Ectodermal cell (in vitro differentiated cells): ENCODE measurements around the gene LRRC14B.

Experiments used
- H3K27ac ChIP-seq: 2 replicates; pipeline ENCODE4 v1.7.0; 2013; ENCODE audit warnings: mild to moderate bottlenecking, low read depth, low read length; ENCODE audit not compliant: insufficient read depth, poor library complexity, severe bottlenecking
- H3K27me3 ChIP-seq: 2 replicates; pipeline ENCODE4 v1.7.0; 2013; ENCODE audit warnings: mild to moderate bottlenecking, low read length; ENCODE audit not compliant: insufficient read depth, control insufficient read depth, poor library complexity, severe bottlenecking
- H3K36me3 ChIP-seq: one replicate; pipeline ENCODE4 v1.7.0; 2013; ENCODE audit warnings: low read length; ENCODE audit not compliant: control insufficient read depth, insufficient read depth
- H3K4me1 ChIP-seq: one replicate; pipeline ENCODE4 v1.7.0; 2013; ENCODE audit warnings: low read length; ENCODE audit not compliant: control insufficient read depth, insufficient read depth
- H3K4me3 ChIP-seq: 2 replicates; pipeline ENCODE4 v1.7.0; 2013; ENCODE audit warnings: low read depth, low read length, control low read depth; ENCODE audit not compliant: insufficient read depth
- H3K9me3 ChIP-seq: 2 replicates; pipeline ENCODE4 v1.7.0; 2013; ENCODE audit warnings: mild to moderate bottlenecking, low read length, moderate library complexity; ENCODE audit not compliant: control insufficient read depth
- WGBS, 2 experiments: methylation state at CpG; one replicate each; pipeline ENCODE4 v1.1.7; 2013; ENCODE audit warnings: missing lambda C conversion rate in 2 of 2; 5-methylcytosine and 5-hydroxymethylcytosine counted together

LRRC14B gene

GRCh38 chr5:197892-198489, 6.7 kb downstream of the LRRC14B start:
- 91% methylated on average over 9 to 12 of the region's 12 CpGs for WGBS, 2 experiments
- Histone ChIP-seq H3K4me3 (no peak overlapping the region), H3K4me1 (peaks cover 8% of the 10 kb centered on the region), H3K27ac (no peak overlapping the region), H3K27me3 (no peaks in the 10 kb centered on the region), H3K9me3 (no peaks in the 10 kb centered on the region), H3K36me3 (no peaks in the 10 kb centered on the region)

DNA sequence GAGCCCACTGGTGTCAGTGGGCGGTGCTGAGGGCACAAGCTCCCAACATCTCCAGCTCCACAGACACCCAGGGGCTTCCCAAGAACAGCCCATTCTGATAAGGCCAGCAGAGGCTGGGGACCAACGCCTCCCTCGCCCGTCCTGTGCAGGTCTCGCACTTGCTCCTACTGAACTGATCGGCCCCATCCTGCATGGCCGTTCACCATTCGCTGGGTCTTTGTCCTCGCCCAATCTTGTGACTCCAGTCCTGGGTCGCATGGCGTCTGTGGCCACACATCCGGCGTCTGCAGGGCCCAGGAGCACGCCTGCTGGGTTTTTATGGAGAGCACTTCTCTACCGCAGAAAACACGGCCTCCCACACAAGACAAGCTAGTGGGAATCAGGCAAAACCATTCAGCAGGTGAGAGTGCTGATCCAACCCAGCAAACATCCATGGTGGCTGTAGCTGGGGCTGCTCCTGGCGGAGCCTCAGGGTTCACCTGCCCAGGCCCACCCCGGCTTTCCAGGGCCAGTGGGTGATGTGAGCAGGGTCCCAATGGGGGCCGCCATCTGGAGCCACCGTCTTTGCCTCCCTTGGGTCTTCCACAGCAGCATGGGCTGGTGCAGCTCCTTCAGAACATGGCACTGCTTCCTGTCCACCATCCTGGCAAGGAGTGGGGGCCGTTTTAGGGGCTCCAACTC, 7.4 kb downstream of the LRRC14B start:
- Histone ChIP-seq H3K4me3 (no peak overlapping the region), H3K36me3 (no peaks in the 10 kb centered on the region), H3K27ac (no peak overlapping the region), H3K4me1 (peaks cover 8% of the 10 kb centered on the region), H3K9me3 (no peaks in the 10 kb centered on the region), H3K27me3 (no peaks in the 10 kb centered on the region)
- WGBS, 2 experiments = 95 to 97% methylated on average over 21 of the region's 21 CpGs

GRCh38 chr5:199197-199949, 8.1 kb downstream of the LRRC14B start:
- Histone ChIP-seq H3K4me3 (no peak overlapping the region), H3K36me3 (peaks cover 6% of the 10 kb centered on the region), H3K4me1 (peaks cover 8% of the 10 kb centered on the region), H3K9me3 (no peaks in the 10 kb centered on the region), H3K27ac (no peak overlapping the region), H3K27me3 (no peaks in the 10 kb centered on the region)
- WGBS, 2 experiments = 92 to 94% methylated on average over 16 of the region's 16 CpGs

GRCh38 chr5:199950-200645, 8.8 kb downstream of the LRRC14B start:
- Histone ChIP-seq H3K4me3 (no peak overlapping the region), H3K27ac (no peak overlapping the region), H3K4me1 (peaks cover 8% of the 10 kb centered on the region), H3K27me3 (no peaks in the 10 kb centered on the region), H3K9me3 (no peaks in the 10 kb centered on the region), H3K36me3 (peaks cover 13% of the 10 kb centered on the region)
- WGBS, 2 experiments = 70 to 73% methylated on average over 23 of the region's 23 CpGs

- no peak overlapping the region for H3K27ac ChIP-seq
- H3K4me1 ChIP-seq = peaks cover 8% of the 10 kb centered on the region
- no peaks in the 10 kb centered on the region for H3K9me3 ChIP-seq
- no peak overlapping the region for H3K4me3 ChIP-seq
- H3K27me3 ChIP-seq = no peaks in the 10 kb centered on the region
- peaks cover 15% of the 10 kb centered on the region for H3K36me3 ChIP-seq
- WGBS, 2 experiments = 57% methylated on average over 4 of the region's 4 CpGs
Observed at GRCh38 chr5:200985-201384, 9.7 kb downstream of the LRRC14B start.

GRCh38 chr5:201672-202071, 10.4 kb downstream of the LRRC14B start:
- no peaks in the 10 kb centered on the region for H3K9me3 ChIP-seq
- whole genome bisulfite sequencing, 2 experiments = 84 to 88% methylated on average over 8 of the region's 8 CpGs
- no peak overlapping the region for H3K27ac ChIP-seq
- H3K4me1 ChIP-seq = peaks cover 8% of the 10 kb centered on the region
- H3K36me3 ChIP-seq = peaks cover 15% of the 10 kb centered on the region
- H3K27me3 ChIP-seq = no peaks in the 10 kb centered on the region
- no peak overlapping the region for H3K4me3 ChIP-seq

GRCh38 chr5:203246-203930, 12.1 kb downstream of the LRRC14B start:
- Histone ChIP-seq H3K36me3 (peaks cover 15% of the 10 kb centered on the region), H3K27me3 (no peaks in the 10 kb centered on the region), H3K27ac (no peak overlapping the region), H3K4me1 (peaks cover 8% of the 10 kb centered on the region), H3K4me3 (no peak overlapping the region), H3K9me3 (no peaks in the 10 kb centered on the region)
- 95% methylated on average over 26 of the region's 26 CpGs for WGBS, 2 experiments

GRCh38 chr5:204001-204400, 12.7 kb downstream of the LRRC14B start:
- Histone ChIP-seq H3K27me3 (no peaks in the 10 kb centered on the region), H3K36me3 (peaks cover 15% of the 10 kb centered on the region)
- WGBS, 2 experiments = 79 to 83% methylated on average over 6 of the region's 6 CpGs

GRCh38 chr5:204462-204861, 13.2 kb downstream of the LRRC14B start:
- Histone ChIP-seq H3K9me3 (no peaks in the 10 kb centered on the region), H3K4me3 (no peak overlapping the region), H3K27me3 (no peaks in the 10 kb centered on the region), H3K4me1 (peaks cover 8% of the 10 kb centered on the region), H3K36me3 (peaks cover 15% of the 10 kb centered on the region), H3K27ac (no peak overlapping the region)

More at GRCh38 chr5:204001-204400, 12.7 kb downstream of the LRRC14B start:
- no peak overlapping the region for H3K27ac ChIP-seq
- no peak overlapping the region for H3K4me3 ChIP-seq
- H3K9me3 ChIP-seq = no peaks in the 10 kb centered on the region
- peaks cover 8% of the 10 kb centered on the region for H3K4me1 ChIP-seq
